ENCODE results near the gene ZNF428. TPM values are rescaled to one million over a fixed set of nuclear protein-coding genes. Genes with fewer than 3 reads are reported as not detected.

ZNF428 gene
- total and polyA plus RNA-seq, 2 of the 8 experiments (the other 6 are each of a cell fraction or from before 2014, with no cell fraction given), result 7.8 to 16.7 TPM

GRCh38 chr19:43595999-43596841, 23.2 kb downstream of the ZNF428 start, which contains the start of the genes IRGQ and ZNF576 (continued):
- TF ChIP-seq BCL11A (IDR thresholded peaks at IDR 0.05; ENCODE audit: low read depth in 2 of 2, low read length in 2 of 2), result no peak
- TF ChIP-seq TAF1 (IDR thresholded peaks at IDR 0.05; ENCODE audit: low read depth, low read length), result peak; percentile 79
- 0 out of 2 replicates have a peak, but pooled peaks have one; percentile 12 for TF ChIP-seq BACH1 (IDR thresholded peaks at IDR 0.05; ENCODE audit: low read length)
- TF ChIP-seq HDAC6 (IDR thresholded peaks at IDR 0.05; ENCODE audit: low read depth, low read length), result no peak
- TF ChIP-seq FOSL1 (IDR thresholded peaks at IDR 0.05; ENCODE audit: insufficient read depth, low read depth, low read length), result no peak
- no peak for TF ChIP-seq RFX5 (IDR thresholded peaks at IDR 0.05; ENCODE audit: borderline replicate concordance, low read depth, low read length)
- TF ChIP-seq PHF8 (conservative IDR thresholded peaks at IDR 0.05; ENCODE audit: low read depth, low read length), result peak; percentile 70
- peak; percentile 88 for TF ChIP-seq ATF2 (IDR thresholded peaks at IDR 0.05; ENCODE audit: low read length)
